Stomach (tissue), 4 donors: ENCODE measurements around the gene PARD3.

Experiments used
- CTCF ChIP-seq, 7 experiments: fragments of 450-650 bp in 4 of 7; fragments of 200-600 bp in 3 of 7; sonication (generic) in 3 of 7; IDR thresholded peaks; one replicate each; pipeline ENCODE4 v1.5.1; 2016 to 2019; ENCODE audit warnings: antibody characterized with exemption in 7 of 7, control low read depth in 2 of 7, mild to moderate bottlenecking in 1 of 7
- EP300 ChIP-seq: sonication (generic); formaldehyde crosslinking; IDR thresholded peaks from one replicate; pipeline ENCODE4 v1.6.1; 2017; ENCODE audit warnings: antibody characterized with exemption
- POLR2A ChIP-seq, 4 donors: fragments of 450-650 bp; IDR thresholded peaks; one replicate each; pipeline ENCODE4 v1.6.1; 2016; ENCODE audit warnings: antibody characterized with exemption in 4 of 4, control low read depth in 2 of 4, mild to moderate bottlenecking in 1 of 4, moderate library complexity in 1 of 4
- POLR2AphosphoS5 ChIP-seq, 3 donors: sonication (generic); formaldehyde crosslinking; IDR thresholded peaks; one replicate each; pipeline ENCODE4 v1.6.1; 2016; ENCODE audit warnings: antibody characterized with exemption in 3 of 3

GRCh38 chr10:34195364-34196057, 619.6 kb downstream of the PARD3 start:
- TF ChIP-seq CTCF (IDR thresholded peaks at IDR 0.05) (no peak), POLR2AphosphoS5 (IDR thresholded peaks at IDR 0.05) (no peak), POLR2A (IDR thresholded peaks at IDR 0.05) (no peak), EP300 (no peak)
